ENCODE results near the gene LOXHD1.

The LOXHD1 gene

DNA sequence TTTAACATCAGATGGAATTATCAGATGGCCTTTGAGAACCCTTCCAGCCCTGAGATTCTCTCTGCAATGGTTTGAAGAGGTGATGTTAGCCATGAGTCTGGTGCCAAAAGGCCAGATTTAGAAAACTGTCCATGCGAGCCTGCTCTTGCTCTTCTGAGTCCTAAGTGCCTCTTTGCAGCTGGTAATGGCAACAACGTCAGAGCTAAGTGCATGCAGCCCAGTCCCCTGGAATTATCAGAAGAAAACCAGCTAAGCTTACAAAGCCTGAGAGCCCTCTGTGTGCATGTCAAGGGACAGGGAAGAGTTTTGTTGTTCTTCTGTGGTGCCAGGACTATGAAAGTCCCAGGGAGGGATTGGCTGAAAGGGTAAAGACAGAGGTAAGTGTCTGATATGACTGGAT, 89.8 kb downstream of the LOXHD1 start:
- TF ChIP-seq, protein P1, sequence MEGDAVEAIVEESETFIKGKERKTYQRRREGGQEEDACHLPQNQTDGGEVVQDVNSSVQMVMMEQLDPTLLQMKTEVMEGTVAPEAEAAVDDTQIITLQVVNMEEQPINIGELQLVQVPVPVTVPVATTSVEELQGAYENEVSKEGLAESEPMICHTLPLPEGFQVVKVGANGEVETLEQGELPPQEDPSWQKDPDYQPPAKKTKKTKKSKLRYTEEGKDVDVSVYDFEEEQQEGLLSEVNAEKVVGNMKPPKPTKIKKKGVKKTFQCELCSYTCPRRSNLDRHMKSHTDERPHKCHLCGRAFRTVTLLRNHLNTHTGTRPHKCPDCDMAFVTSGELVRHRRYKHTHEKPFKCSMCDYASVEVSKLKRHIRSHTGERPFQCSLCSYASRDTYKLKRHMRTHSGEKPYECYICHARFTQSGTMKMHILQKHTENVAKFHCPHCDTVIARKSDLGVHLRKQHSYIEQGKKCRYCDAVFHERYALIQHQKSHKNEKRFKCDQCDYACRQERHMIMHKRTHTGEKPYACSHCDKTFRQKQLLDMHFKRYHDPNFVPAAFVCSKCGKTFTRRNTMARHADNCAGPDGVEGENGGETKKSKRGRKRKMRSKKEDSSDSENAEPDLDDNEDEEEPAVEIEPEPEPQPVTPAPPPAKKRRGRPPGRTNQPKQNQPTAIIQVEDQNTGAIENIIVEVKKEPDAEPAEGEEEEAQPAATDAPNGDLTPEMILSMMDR (conservative IDR thresholded peaks at IDR 0.05; ENCODE audit: control insufficient read depth, insufficient read depth, low read depth, low read length) = no peak
- no peak for DNase-seq (ENCODE audit: low read depth)
- no peak overlapping the region for H3K4me3 ChIP-seq (ENCODE audit: control insufficient read depth, low read depth, low read length)

DNA sequence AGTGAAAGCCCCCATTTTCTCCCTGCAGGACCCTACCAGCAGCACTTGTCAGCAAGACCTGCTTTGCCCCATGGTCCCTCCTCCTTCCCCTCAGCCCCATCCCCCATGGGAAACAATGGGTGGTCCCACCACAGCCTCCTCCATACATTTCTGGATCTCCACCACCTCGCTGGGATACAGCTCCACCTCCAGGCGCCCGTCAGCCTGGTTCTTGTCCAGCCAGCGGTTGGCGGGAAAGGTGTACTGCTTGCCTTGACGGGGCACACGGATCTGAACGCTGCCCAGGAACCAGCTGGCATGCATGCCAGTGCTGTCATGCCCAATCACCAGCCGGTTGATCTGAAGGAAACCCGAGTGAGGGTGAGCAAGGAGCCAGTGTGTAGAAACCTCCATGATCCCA, 90.9 kb downstream of the LOXHD1 start:
- TF ChIP-seq, protein P1 (conservative IDR thresholded peaks at IDR 0.05; ENCODE audit: control insufficient read depth, insufficient read depth, low read depth, low read length) = no peak
- H3K4me3 ChIP-seq (ENCODE audit: control insufficient read depth, low read depth, low read length) = no peak overlapping the region
- no peak for DNase-seq (ENCODE audit: low read depth)

DNA sequence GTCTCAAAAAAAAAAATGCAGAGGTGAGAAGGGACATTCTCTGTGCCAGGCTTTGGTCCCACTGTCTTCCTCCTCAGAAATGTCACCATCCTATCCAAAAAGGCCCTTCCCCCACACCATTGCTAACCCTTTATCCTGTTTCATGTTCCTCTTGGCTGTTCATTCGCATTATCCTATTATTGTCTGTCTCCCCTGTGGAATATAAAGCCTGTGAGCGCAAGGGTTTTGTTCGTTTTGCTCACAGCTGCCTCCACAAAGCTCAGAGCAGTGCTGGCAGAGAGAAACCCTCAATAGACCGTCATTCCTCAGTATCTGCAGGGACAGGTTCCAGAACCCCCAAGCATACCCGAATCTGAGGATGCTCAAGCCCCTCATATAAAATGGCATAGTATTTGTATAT, 91.8 kb downstream of the LOXHD1 start:
- DNase-seq (ENCODE audit: low read depth) = no peak
- TF ChIP-seq, protein P1 (conservative IDR thresholded peaks at IDR 0.05; ENCODE audit: control insufficient read depth, insufficient read depth, low read depth, low read length) = no peak
- H3K4me3 ChIP-seq (ENCODE audit: control insufficient read depth, low read depth, low read length) = no peak overlapping the region

DNA sequence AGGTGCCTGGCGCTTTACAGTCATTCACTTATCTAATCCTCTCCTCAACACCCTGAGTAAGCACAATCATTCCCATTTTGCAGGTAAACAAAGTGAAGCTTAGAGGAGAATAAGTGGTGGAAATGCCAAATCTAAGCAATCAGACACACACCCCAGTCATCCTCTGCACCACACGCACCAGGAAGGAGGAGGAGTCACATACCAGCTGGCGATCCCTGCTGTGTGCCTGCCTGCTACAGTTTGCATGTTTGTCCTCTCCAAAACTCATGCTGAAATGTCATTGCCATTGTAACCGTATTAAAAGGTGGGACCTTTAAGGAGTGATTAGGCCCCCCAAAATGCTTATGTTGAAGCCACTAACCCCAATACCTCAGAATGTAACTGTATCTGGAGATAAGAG, 93.7 kb downstream of the LOXHD1 start:
- TF ChIP-seq, protein P1 (conservative IDR thresholded peaks at IDR 0.05; ENCODE audit: control insufficient read depth, insufficient read depth, low read depth, low read length) = no peak
- H3K4me3 ChIP-seq (ENCODE audit: control insufficient read depth, low read depth, low read length) = no peak overlapping the region
- no peak for DNase-seq (ENCODE audit: low read depth)

DNA sequence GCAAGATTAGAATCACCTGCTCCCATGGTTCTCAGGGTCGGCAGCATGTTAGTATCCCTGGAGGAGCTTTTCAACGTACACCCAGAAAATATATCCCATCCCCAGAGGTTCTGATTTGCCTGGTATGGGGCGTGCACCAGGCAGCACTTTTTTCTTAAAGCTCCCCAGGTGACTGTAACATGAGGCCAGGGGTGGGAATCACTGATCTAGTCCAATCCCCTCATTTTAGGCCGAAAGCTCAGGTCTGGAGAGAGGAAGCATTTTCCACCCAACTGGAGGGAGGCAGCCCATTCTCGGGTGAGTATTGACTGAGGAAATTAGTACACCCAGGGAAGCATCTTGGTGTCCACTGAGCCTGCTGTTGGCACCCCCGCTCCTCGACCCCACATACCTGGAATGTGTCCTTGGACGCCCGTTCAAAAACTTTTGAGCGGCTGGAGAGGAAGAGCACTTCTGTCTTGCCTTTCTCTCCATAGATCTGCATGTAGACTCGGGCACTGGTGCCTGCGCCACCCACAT, 94.3 kb downstream of the LOXHD1 start:
- TF ChIP-seq, protein P1 (conservative IDR thresholded peaks at IDR 0.05; ENCODE audit: control insufficient read depth, insufficient read depth, low read depth, low read length) = no peak

DNA sequence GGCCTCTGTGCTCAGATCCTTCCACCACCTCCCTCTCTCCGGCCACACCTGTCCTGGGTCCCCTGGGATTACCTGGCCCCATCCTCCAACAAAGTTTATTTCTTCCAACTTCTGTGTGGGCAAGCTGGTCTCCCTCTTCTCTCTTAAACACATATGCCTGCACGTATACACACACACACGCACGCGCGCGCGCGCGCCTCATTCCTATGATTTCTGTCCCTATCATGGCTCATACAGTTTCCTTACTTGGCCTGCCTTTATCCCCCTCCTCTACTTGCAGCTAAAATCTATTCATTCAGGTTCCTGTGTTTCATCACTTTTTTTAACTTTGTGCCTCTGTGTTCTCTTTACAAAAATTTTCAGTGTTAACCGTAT, 96.4 kb downstream of the LOXHD1 start:
- H3K4me3 ChIP-seq (ENCODE audit: control insufficient read depth, low read depth, low read length) = no peak overlapping the region
- TF ChIP-seq, protein P1 (conservative IDR thresholded peaks at IDR 0.05; ENCODE audit: control insufficient read depth, insufficient read depth, low read depth, low read length) = no peak
- no peak for DNase-seq (ENCODE audit: low read depth)

More for the DNA sequence above, 94.3 kb downstream of the LOXHD1 start:
- no peak overlapping the region for H3K4me3 ChIP-seq (ENCODE audit: control insufficient read depth, low read depth, low read length)
- DNase-seq (ENCODE audit: low read depth) = no peak
